ENCODE results near the gene TRIP12. TPM values are rescaled to one million over a fixed set of nuclear protein-coding genes. Genes with fewer than 3 reads are reported as not detected.

The TRIP12 gene
- polyA plus RNA-seq, 1 of the 3 experiments (the other 2 are of a cell fraction) = 30.3 TPM

- Histone ChIP-seq H3F3A (replicated peaks; ENCODE audit: insufficient read depth) (peaks cover 4% of the 10 kb centered on the region), H3K36me3 (replicated peaks in 1 of 2; ENCODE audit: control insufficient read depth in 1 of 2, insufficient read depth in 2 of 2, low read length in 1 of 2) (peaks cover 58 to 65% of the 10 kb centered on the region in 2 experiments), H4K20me1 (ENCODE audit: insufficient read depth) (peaks cover 39% of the 10 kb centered on the region), H3K27ac (ENCODE audit: low read depth in 2 of 2, low read length in 1 of 2) (no peak overlapping the region), H3K9me3 (no peaks in the 10 kb centered on the region), H3K4me2 (no peak overlapping the region), H3K9me2 (no peaks in the 10 kb centered on the region), H3K4me1 (ENCODE audit: control insufficient read depth in 1 of 2, insufficient read depth in 2 of 2, low read depth in 1 of 2, low read length in 1 of 2) (no peaks in the 10 kb centered on the region; a peak in 2 of 4 replicates), H3K4me3 (ENCODE audit: low read depth in 2 of 2, low read length in 1 of 2) (no peak overlapping the region), H3K27me3 (ENCODE audit: insufficient read depth) (no peaks in the 10 kb centered on the region), H2AFZ (ENCODE audit: low read depth) (no peak overlapping the region), H3K79me2 (ENCODE audit: insufficient read depth) (peaks cover 90% of the 10 kb centered on the region), H3K9ac (no peak overlapping the region)
- TF ChIP-seq FOXJ3 (CRISPR knock-in tag; IDR thresholded peaks at IDR 0.05) (no peak), USF1 (IDR thresholded peaks at IDR 0.05; ENCODE audit: borderline replicate concordance, low read depth) (no peak), RAD21 (IDR thresholded peaks at IDR 0.05; ENCODE audit: low read length) (no peak), GABPA (IDR thresholded peaks at IDR 0.05; ENCODE audit: low read depth) (no peak), EP300 (IDR thresholded peaks at IDR 0.05; ENCODE audit: borderline replicate concordance in 1 of 2, low read depth in 1 of 2, low read length in 1 of 2) (no peak), RCOR1 (IDR thresholded peaks at IDR 0.05; ENCODE audit: low read length) (no peak), RXRA (IDR thresholded peaks at IDR 0.05; ENCODE audit: borderline replicate concordance, low read depth) (no peak), FOXM1 (IDR thresholded peaks at IDR 0.05; ENCODE audit: low read depth) (no peak), SMC3 (IDR thresholded peaks at IDR 0.05; ENCODE audit: low read depth, low read length) (no peak), RFX5 (IDR thresholded peaks at IDR 0.05; ENCODE audit: low read length) (no peak), CHD2 (IDR thresholded peaks at IDR 0.05; ENCODE audit: low read length, partially characterized antibody) (no peak), CTCF (IDR thresholded peaks at IDR 0.05) (no peak)
- CTCF ChIA-PET = interaction anchor here (1.2 to 1.5 kb wide), 2 partner anchors 35 to 38 kb away, joined by 4 to 5 read pairs; no protein-coding TSS in a partner anchor
- WGBS (ENCODE audit: low lambda C conversion rate) = 94% methylated on average over 7 of the region's 7 CpGs
- no peak for DNase-seq
- POLR2A ChIA-PET = no interaction called here
Measured at GRCh38 chr2:229836847-229837246, 85.0 kb downstream of the TRIP12 start.

GRCh38 chr2:229835596-229836283 lies 86.1 kb downstream of the TRIP12 start:
- WGBS (ENCODE audit: low lambda C conversion rate) = 96% methylated on average over 3 of the region's 3 CpGs
- Histone ChIP-seq H3K4me1 (ENCODE audit: control insufficient read depth in 1 of 2, insufficient read depth in 2 of 2, low read depth in 1 of 2, low read length in 1 of 2) (peaks cover 0 to 3% of the 10 kb centered on the region in 2 experiments; a peak in 2 of 4 replicates), H3K9me2 (no peaks in the 10 kb centered on the region), H3K4me3 (ENCODE audit: low read depth in 2 of 2, low read length in 1 of 2) (no peak overlapping the region), H3K9me3 (no peaks in the 10 kb centered on the region), H3F3A (replicated peaks; ENCODE audit: insufficient read depth) (peaks cover 4% of the 10 kb centered on the region), H3K79me2 (ENCODE audit: insufficient read depth) (peaks cover 87% of the 10 kb centered on the region), H3K27me3 (ENCODE audit: insufficient read depth) (no peaks in the 10 kb centered on the region), H3K4me2 (no peak overlapping the region), H3K9ac (no peak overlapping the region), H4K20me1 (ENCODE audit: insufficient read depth) (peaks cover 39% of the 10 kb centered on the region), H2AFZ (ENCODE audit: low read depth) (no peak overlapping the region), H3K36me3 (replicated peaks in 1 of 2; ENCODE audit: control insufficient read depth in 1 of 2, insufficient read depth in 2 of 2, low read length in 1 of 2) (peaks cover 59 to 67% of the 10 kb centered on the region in 2 experiments), H3K27ac (ENCODE audit: low read depth in 2 of 2, low read length in 1 of 2) (no peak overlapping the region)
- ChIA-PET POLR2A (no interaction called here), CTCF (interaction anchor here (0.6 to 1.5 kb wide), 2 partner anchors 37 to 56 kb away, joined by 3 to 4 read pairs; no protein-coding TSS in a partner anchor)
- TF ChIP-seq USF1 (IDR thresholded peaks at IDR 0.05; ENCODE audit: borderline replicate concordance, low read depth) (no peak), FOSL2 (IDR thresholded peaks at IDR 0.05; ENCODE audit: borderline replicate concordance, low read depth) (no peak)
- no peak for DNase-seq

All from SK-N-SH (cell line).